ENCODE data around the gene GLIPR2.
"Not testable (repeated sequence)": the region's sequence is repeated elsewhere in the genome, so short reads cannot be mapped to it uniquely, and the experiment has no call there.

GLIPR2 gene

GRCh38 chr9:36145970-36146369 is 9.4 kb downstream of the GLIPR2 start:
- no peak for DNase-seq

DNA sequence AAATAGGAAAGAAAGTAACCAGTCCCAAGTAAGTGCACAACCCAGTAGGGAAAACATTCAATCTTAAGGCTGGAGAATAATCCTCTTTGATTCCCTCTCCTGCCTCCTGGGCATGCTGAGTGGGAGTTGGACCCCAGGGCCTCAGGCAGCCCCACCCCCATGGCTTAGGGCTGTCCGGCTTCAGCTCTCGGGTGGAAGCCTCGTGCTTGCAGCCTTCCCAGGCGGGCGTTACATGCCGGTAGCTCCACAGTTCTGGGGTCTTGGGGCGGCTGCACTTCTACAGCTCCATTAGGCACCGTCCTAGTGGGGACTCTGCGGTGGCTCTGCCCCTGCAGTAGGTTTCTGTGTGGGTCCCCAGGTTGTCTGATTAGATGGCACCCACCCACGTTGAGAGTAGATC is 10.1 kb downstream of the GLIPR2 start:
- no peak for DNase-seq

DNA sequence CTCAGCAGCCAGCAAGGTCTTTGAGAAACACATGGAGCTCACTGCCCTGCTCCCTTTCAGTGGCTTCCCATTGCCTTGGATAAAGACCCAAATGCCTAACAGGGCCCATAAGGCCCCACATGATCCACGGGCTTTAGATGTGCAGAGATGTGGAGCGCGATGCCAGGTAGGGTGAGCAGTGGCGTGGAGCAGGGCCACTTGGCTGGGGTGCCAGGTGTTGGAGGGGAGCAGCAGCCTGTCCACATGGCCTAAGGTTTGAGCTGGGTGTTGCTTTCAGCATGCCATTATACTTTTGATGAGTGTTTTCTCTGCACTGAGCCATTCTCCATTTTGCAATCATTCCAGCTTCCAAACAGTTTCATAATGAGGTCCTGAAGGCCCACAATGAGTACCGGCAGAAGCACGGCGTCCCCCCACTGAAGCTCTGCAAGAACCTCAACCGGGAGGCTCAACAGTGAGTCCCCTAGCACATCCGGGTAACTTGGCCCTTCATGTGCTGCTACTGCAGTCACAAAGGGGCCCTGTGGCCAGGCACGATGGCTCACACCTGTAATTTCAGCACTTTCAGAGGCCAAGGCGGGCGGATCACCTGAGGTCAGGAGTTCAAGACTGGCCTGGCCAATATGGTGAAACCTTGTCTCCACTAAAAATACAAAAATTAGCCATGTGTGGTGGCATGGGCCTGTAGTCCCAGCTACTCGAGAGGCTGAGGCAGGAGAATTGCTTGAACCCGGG is 11.1 kb downstream of the GLIPR2 start:
- DNase-seq: no peak

DNA sequence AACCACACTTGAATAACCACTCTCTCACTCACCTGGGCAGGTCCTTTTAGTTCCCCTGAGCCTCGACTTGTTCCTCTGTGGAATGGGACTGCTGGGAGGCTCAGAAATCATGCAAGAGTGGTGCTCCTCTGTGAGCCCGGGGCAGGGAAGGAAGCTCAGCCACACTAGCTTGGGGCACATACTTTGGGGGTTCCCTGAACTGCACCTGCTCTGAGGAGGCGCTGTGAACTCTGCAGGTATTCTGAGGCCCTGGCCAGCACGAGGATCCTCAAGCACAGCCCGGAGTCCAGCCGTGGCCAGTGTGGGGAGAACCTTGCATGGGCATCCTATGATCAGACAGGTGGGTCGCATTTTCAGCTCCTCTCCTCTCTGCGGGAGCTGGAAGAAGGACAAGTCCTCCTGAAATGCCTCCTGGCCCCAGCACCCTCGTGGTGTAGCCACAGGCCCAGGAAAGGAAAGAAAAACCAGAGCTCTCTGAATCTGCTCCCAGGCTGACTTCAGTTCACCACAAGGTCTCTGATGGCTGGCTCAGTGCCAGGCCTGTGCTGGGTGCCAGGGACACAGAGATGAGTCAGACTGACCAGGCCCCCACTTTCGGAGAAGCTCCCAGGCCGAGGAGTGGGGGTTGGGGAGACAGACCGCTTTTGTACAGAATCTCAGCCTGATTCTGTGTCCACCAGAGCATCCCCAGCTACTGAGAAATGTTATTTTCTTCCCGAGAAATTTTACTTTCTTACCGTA is 11.9 kb downstream of the GLIPR2 start:
- no peak for DNase-seq

- DNase-seq: no peak
These were observed 12.7 kb downstream of the GLIPR2 start for GRCh38 chr9:36149197-36149596.

GRCh38 chr9:36150574-36151315 is 14.2 kb downstream of the GLIPR2 start:
- no peak for DNase-seq

DNA sequence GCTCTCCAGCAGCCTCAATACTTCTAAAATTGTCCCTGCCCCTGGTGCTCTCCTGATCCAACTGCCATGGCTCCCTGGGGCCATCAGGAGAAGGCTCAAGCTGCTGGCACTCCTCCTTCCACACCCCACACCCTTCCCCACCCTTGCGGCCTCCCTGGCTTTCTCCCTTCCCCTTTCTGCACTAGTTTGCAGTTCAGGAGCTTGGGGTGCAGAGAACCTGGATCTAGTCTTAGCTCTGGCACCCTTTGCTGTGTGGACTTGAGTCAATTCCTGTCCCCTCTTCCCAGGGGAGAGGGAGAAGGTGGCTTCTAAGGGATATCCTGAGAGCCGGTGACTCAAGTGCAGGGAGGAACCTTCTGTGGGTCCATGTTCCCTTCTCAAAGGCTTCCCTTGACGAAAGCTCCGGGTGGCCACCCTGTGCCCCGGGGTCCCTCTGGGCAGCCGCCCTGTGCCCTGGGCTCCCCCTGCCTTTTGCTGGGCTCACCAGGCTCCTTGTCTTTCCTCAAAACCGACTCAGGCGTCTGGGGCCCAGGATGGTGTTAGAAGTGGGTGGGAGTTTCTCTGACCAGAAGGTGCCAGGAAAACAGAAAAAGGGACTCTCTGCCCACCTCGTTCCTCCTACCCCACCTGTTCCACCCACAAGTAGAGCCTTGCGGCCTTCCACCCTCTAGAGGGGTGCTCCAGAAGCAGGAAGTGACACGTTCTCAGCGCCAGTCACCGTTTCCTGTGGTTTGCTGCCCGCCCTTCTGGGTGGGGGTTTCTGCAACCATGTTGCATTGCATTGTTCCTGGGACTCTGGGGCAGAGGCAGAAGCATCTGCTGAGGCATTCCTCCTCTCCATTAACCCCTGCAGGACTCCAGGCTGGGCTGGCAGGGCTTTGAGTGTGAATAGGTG is 15.0 kb downstream of the GLIPR2 start:
- DNase-seq: no peak

DNA sequence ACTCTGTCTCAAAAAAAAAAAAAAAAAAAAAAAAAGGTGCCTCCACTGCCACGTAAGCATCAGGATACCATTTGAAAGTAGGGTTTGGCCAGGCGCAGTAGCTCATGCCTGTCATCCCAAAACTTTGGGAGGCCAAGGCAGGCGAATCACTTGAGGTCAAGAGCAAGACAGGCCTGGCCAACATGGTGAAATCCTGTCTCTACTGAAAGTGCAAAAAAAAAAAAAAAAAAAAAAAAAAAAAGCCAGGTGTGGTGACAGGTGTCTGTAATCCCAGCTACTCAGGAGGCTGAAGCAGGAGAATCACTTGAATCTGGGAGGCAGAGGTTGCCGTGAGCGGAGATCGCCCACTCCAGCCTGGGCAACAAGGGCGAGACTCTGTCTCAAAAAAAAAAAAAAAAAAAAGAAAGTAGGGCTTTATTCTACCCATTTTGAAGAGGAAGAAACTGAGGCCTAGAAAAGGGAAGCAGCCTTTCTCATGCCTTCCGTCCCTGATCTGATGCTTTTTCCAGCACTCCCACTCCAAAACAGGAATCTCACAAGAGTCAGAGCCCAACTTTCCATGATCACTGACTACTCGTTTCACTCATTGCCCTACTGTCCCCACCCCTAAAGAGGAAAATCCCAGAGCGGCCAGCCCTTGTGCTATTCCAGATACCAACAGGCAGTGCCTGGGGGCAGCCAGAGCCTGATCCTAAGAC is 16.4 kb downstream of the GLIPR2 start:
- DNase-seq: no peak

- no peak for DNase-seq
These were observed 17.2 kb downstream of the GLIPR2 start for GRCh38 chr9:36153746-36154145.

- DNase-seq: no peak
These were observed 17.9 kb downstream of the GLIPR2 start for GRCh38 chr9:36154331-36154952.

GRCh38 chr9:36156116-36156515 is 19.6 kb downstream of the GLIPR2 start:
- no peak for DNase-seq

GRCh38 chr9:36158122-36158521 is 21.6 kb downstream of the GLIPR2 start:
- DNase-seq: no peak

- no peak for DNase-seq
These were observed 22.4 kb downstream of the GLIPR2 start for GRCh38 chr9:36158917-36159316.

GRCh38 chr9:36159509-36159908 is 23.0 kb downstream of the GLIPR2 start:
- DNase-seq: not testable (repeated sequence)

- DNase-seq: not testable (repeated sequence)
These were observed 23.6 kb downstream of the GLIPR2 start for GRCh38 chr9:36160126-36160525.

GRCh38 chr9:36161187-36161586 is 24.7 kb downstream of the GLIPR2 start:
- DNase-seq: no peak

DNA sequence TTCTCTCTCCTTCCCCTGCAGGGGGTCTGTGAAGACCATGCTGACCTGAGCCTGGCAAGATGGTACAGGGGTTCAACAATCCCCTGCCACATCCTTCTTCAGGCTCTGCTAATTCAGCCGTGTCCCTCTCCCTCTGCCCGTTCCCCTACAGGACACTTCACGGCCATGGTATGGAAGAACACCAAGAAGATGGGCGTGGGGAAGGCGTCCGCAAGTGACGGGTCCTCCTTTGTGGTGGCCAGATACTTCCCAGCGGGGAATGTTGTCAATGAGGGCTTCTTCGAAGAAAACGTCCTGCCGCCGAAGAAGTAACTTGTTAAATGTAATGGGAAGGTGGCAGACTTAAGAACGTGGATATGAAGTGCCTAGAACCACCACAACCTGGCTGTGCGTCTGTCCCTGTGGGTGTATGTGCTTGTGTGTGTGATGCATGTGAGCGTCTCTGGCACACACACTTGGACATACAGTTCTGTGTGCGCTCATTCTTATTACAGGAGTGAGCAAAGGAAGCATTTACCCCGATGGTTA is 25.7 kb downstream of the GLIPR2 start:
- no peak for DNase-seq

DNA sequence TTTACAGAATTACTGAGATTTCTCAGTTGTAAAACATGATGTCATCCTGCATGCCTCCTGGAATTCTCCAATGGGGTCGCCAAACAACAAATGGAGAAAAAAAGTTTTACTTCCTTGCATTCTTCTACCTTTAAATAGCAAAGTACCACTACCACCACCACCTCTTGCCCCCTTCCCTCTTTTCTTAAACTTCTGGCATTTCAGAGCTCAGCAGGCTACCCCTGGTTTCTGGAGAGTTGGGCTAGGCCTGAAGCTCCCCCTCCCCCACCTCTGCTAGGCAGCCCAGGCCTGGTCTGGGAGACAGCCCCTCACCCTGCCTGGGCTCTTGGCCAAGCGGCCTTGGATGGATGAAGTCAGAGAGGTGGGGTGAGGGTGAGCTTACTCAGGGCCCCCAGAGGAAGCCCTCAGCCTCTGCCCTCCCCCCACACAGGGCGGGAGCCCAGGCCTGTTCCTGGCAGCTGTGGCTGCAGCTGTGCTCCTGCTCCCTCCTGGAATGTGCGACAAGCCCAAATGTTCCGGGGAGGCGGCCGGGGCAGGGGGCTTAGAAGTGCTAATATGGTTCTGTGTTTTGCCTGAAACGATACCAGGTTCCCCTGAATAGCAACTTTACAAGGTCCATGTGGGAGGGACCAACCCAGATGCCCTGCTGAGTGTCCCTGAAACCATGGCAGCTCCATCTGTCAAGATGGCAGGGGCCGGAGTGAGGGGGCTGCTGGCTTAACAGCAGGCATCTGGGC is 26.7 kb downstream of the GLIPR2 start:
- DNase-seq: no peak

DNA sequence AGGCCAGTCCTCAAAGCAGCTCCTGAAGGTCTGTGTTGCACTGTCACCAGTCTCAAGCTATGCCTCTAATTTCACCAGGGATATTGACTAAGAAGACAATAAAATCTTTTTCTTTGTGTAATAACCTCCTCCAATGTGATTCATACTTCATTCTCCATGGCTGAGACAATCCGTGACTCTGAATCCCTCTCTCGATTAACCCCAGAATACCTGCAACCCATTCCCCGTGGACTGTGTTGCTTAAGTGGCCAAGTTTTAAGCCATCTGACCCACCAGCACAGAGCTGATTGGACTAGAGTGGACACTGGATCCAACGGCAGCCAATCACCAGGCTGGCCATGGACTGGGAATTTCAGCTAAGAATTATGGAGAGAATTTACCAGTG is 27.2 kb downstream of the GLIPR2 start:
- DNase-seq: no peak

DNA sequence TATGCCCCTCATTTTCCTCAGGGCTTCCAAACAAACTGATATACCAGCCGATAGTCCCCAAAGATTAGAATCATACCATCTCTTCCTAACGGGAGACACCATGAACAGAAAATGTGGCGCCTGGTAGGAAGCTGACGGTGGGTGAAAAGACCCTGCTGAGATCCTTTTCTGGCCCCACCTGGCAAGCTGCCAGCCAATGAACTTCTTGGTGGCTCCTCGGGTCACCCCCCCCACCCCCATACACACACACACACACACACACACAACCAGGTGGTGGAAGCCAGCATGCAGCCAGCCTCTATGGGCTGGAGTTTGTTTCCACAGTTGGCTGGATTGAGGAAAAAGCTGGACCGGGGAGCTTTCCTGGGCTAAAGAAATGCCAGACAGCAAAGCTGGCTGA is 27.8 kb downstream of the GLIPR2 start:
- DNase-seq: no peak

- no peak for DNase-seq
These were observed 28.5 kb downstream of the GLIPR2 start for GRCh38 chr9:36164989-36165388.
